ENCODE results near the gene EXOC6B. TPM values are rescaled to one million over a fixed set of nuclear protein-coding genes. Genes with fewer than 3 reads are reported as not detected.

Gene EXOC6B
- total RNA-seq, 1 experiment from 2014 or later: not detected

DNA sequence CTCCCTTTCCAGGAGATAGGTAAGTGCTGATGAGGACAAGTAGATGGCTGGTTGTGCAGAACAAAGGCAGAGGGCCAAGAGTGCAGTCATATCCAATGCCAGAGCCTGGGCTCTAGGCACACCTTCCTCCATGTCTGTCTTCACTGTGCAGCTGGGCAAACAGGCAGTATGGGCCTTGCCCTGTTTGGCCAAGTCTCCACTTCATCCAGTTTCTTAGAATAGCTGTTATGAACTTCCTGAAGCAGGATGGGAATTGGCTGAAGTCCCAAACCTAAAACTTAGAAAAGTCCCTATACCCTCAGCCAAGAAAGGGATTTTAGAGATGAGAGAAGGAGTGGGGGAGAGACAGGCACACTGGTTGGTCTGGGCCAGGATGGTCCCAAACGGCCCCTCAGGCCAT lies 640.6 kb downstream of the EXOC6B start:
- H4K20me1 ChIP-seq (ENCODE audit: insufficient read depth, low read depth, low read length): no peaks in the 10 kb centered on the region
- H3K36me3 ChIP-seq (ENCODE audit: insufficient read depth, low read length): no peaks in the 10 kb centered on the region
- H3K4me1 ChIP-seq (ENCODE audit: low read length): no peaks in the 10 kb centered on the region
- H3K27ac ChIP-seq (ENCODE audit: low read length): no peak overlapping the region
- no peaks in the 10 kb centered on the region for H3K27me3 ChIP-seq (ENCODE audit: low read length)
- no peaks in the 10 kb centered on the region for H3K79me2 ChIP-seq (ENCODE audit: low read length)
- H3K4me2 ChIP-seq (ENCODE audit: low read depth, low read length, poor library complexity, severe bottlenecking): no peak overlapping the region
- H2AFZ ChIP-seq (ENCODE audit: low read length): no peak overlapping the region
- H3K9me3 ChIP-seq (ENCODE audit: low read length): no peaks in the 10 kb centered on the region
- no peak overlapping the region for H3K4me3 ChIP-seq (ENCODE audit: low read length)
- DNase-seq: no peak
- no peak overlapping the region for H3K9ac ChIP-seq (ENCODE audit: low read length)
- no peaks in the 10 kb centered on the region for H3K9me2 ChIP-seq (replicated peaks; ENCODE audit: insufficient read depth, low read length)

- H3K9ac ChIP-seq (ENCODE audit: low read length): no peak overlapping the region
- no peaks in the 10 kb centered on the region for H3K27me3 ChIP-seq (ENCODE audit: low read length)
- no peak overlapping the region for H3K4me2 ChIP-seq (ENCODE audit: low read depth, low read length, poor library complexity, severe bottlenecking)
- no peaks in the 10 kb centered on the region for H3K9me2 ChIP-seq (replicated peaks; ENCODE audit: insufficient read depth, low read length)
- H3K27ac ChIP-seq (ENCODE audit: low read length): no peak overlapping the region
- no peak overlapping the region for H2AFZ ChIP-seq (ENCODE audit: low read length)
- H3K36me3 ChIP-seq (ENCODE audit: insufficient read depth, low read length): no peaks in the 10 kb centered on the region
- no peaks in the 10 kb centered on the region for H3K4me1 ChIP-seq (ENCODE audit: low read length)
- H3K9me3 ChIP-seq (ENCODE audit: low read length): no peaks in the 10 kb centered on the region
- H3K79me2 ChIP-seq (ENCODE audit: low read length): no peaks in the 10 kb centered on the region
- H4K20me1 ChIP-seq (ENCODE audit: insufficient read depth, low read depth, low read length): no peaks in the 10 kb centered on the region
- no peak for DNase-seq
- no peak overlapping the region for H3K4me3 ChIP-seq (ENCODE audit: low read length)
Measured at GRCh38 chr2:72183466-72183865, 642.4 kb downstream of the EXOC6B start.

DNA sequence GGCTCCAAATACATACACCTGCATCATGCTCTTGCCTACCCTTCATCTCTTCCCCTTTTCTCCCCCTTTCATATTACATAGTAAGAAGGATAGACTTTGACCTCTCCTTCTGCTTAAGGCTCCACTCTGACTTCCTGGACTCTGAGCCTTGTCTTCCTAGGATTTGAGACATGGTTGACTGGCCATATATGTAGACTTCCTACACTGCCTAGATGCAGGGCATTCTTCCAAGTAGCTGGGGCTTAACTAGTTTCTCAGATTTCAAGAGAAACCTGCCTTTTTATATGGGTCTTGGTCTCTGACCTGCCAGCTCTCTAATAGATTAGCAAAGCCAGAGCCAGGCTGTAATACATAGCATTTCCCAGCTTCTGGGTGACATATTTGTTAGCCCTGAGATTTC lies 642.8 kb downstream of the EXOC6B start:
- Histone ChIP-seq H2AFZ (ENCODE audit: low read length) (no peak overlapping the region), H3K27me3 (ENCODE audit: low read length) (no peaks in the 10 kb centered on the region), H3K4me2 (ENCODE audit: low read depth, low read length, poor library complexity, severe bottlenecking) (no peak overlapping the region), H3K79me2 (ENCODE audit: low read length) (no peaks in the 10 kb centered on the region), H3K9me3 (ENCODE audit: low read length) (no peaks in the 10 kb centered on the region), H3K9ac (ENCODE audit: low read length) (no peak overlapping the region), H3K36me3 (ENCODE audit: insufficient read depth, low read length) (no peaks in the 10 kb centered on the region), H3K9me2 (replicated peaks; ENCODE audit: insufficient read depth, low read length) (no peaks in the 10 kb centered on the region), H3K4me1 (ENCODE audit: low read length) (no peaks in the 10 kb centered on the region), H4K20me1 (ENCODE audit: insufficient read depth, low read depth, low read length) (no peaks in the 10 kb centered on the region), H3K27ac (ENCODE audit: low read length) (no peak overlapping the region), H3K4me3 (ENCODE audit: low read length) (no peak overlapping the region)
- no peak for DNase-seq

DNA sequence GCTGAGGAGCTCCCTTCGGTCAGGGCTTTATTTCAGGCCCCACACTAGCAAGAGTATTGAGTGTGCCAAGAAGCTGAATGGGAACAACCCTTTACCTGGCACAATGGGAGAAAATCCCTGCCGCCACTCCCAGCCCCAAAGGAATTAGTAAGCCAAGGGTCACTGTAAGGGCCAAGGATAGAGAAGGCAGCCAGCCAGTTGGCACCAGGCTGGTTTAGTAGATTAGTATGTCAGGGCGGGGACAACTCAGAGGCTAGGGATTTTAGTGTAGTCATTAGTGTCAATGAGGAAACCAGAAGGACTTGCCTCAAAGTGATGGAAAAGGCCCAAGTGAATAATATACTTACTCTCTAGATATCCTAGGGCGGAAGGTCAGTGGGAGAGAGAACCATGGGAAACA lies 643.3 kb downstream of the EXOC6B start:
- H3K9ac ChIP-seq (ENCODE audit: low read length): no peak overlapping the region
- no peak overlapping the region for H3K27ac ChIP-seq (ENCODE audit: low read length)
- no peaks in the 10 kb centered on the region for H3K36me3 ChIP-seq (ENCODE audit: insufficient read depth, low read length)
- H3K27me3 ChIP-seq (ENCODE audit: low read length): no peaks in the 10 kb centered on the region
- no peak overlapping the region for H2AFZ ChIP-seq (ENCODE audit: low read length)
- H3K9me3 ChIP-seq (ENCODE audit: low read length): no peaks in the 10 kb centered on the region
- H3K4me3 ChIP-seq (ENCODE audit: low read length): no peak overlapping the region
- H3K4me2 ChIP-seq (ENCODE audit: low read depth, low read length, poor library complexity, severe bottlenecking): no peak overlapping the region
- no peak for DNase-seq
- H3K4me1 ChIP-seq (ENCODE audit: low read length): no peaks in the 10 kb centered on the region
- no peaks in the 10 kb centered on the region for H4K20me1 ChIP-seq (ENCODE audit: insufficient read depth, low read depth, low read length)
- H3K79me2 ChIP-seq (ENCODE audit: low read length): no peaks in the 10 kb centered on the region
- H3K9me2 ChIP-seq (replicated peaks; ENCODE audit: insufficient read depth, low read length): no peaks in the 10 kb centered on the region

- H3K27me3 ChIP-seq (ENCODE audit: low read length): no peaks in the 10 kb centered on the region
- no peak overlapping the region for H3K9ac ChIP-seq (ENCODE audit: low read length)
- H3K4me3 ChIP-seq (ENCODE audit: low read length): no peak overlapping the region
- H2AFZ ChIP-seq (ENCODE audit: low read length): no peak overlapping the region
- DNase-seq: no peak
- H4K20me1 ChIP-seq (ENCODE audit: insufficient read depth, low read depth, low read length): no peaks in the 10 kb centered on the region
- H3K9me2 ChIP-seq (replicated peaks; ENCODE audit: insufficient read depth, low read length): no peaks in the 10 kb centered on the region
- no peaks in the 10 kb centered on the region for H3K9me3 ChIP-seq (ENCODE audit: low read length)
- H3K79me2 ChIP-seq (ENCODE audit: low read length): no peaks in the 10 kb centered on the region
- H3K27ac ChIP-seq (ENCODE audit: low read length): no peak overlapping the region
- no peak overlapping the region for H3K4me2 ChIP-seq (ENCODE audit: low read depth, low read length, poor library complexity, severe bottlenecking)
- H3K36me3 ChIP-seq (ENCODE audit: insufficient read depth, low read length): no peaks in the 10 kb centered on the region
- no peaks in the 10 kb centered on the region for H3K4me1 ChIP-seq (ENCODE audit: low read length)
Measured at GRCh38 chr2:72181616-72182015, 644.2 kb downstream of the EXOC6B start.

DNA sequence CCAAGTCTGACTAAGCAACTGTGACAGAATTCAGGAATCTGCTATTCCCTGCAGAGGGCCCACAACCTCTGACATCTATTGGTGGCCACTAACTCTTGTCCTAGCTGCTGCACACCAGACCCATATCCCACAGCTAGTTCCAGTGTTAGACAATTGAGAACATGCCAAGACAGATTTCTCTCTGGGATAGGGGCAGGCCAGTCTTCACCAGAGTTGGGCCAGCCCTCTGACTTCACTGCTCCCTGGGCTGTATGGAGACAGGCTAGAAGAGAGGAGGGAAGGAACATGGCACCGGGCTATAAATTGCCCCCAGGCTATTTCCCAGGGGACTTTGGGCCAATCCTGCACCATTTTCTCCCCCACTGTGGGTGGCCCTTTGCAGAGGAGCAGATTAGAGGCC lies 645.5 kb downstream of the EXOC6B start:
- Histone ChIP-seq H3K79me2 (ENCODE audit: low read length) (no peaks in the 10 kb centered on the region), H3K4me3 (ENCODE audit: low read length) (no peak overlapping the region), H4K20me1 (ENCODE audit: insufficient read depth, low read depth, low read length) (no peaks in the 10 kb centered on the region), H3K36me3 (ENCODE audit: insufficient read depth, low read length) (no peaks in the 10 kb centered on the region), H3K9me3 (ENCODE audit: low read length) (no peaks in the 10 kb centered on the region), H3K27ac (ENCODE audit: low read length) (no peak overlapping the region), H3K4me1 (ENCODE audit: low read length) (no peaks in the 10 kb centered on the region), H3K27me3 (ENCODE audit: low read length) (no peaks in the 10 kb centered on the region), H3K9ac (ENCODE audit: low read length) (no peak overlapping the region), H3K9me2 (replicated peaks; ENCODE audit: insufficient read depth, low read length) (no peaks in the 10 kb centered on the region), H3K4me2 (ENCODE audit: low read depth, low read length, poor library complexity, severe bottlenecking) (no peak overlapping the region), H2AFZ (ENCODE audit: low read length) (no peak overlapping the region)
- DNase-seq: no peak

- H3K79me2 ChIP-seq (ENCODE audit: low read length): no peaks in the 10 kb centered on the region
- H3K4me1 ChIP-seq (ENCODE audit: low read length): no peaks in the 10 kb centered on the region
- no peaks in the 10 kb centered on the region for H3K9me2 ChIP-seq (replicated peaks; ENCODE audit: insufficient read depth, low read length)
- H3K4me3 ChIP-seq (ENCODE audit: low read length): no peak overlapping the region
- no peak for DNase-seq
- H2AFZ ChIP-seq (ENCODE audit: low read length): no peak overlapping the region
- no peaks in the 10 kb centered on the region for H3K27me3 ChIP-seq (ENCODE audit: low read length)
- H3K9ac ChIP-seq (ENCODE audit: low read length): no peak overlapping the region
- H3K36me3 ChIP-seq (ENCODE audit: insufficient read depth, low read length): no peaks in the 10 kb centered on the region
- no peak overlapping the region for H3K4me2 ChIP-seq (ENCODE audit: low read depth, low read length, poor library complexity, severe bottlenecking)
- no peak overlapping the region for H3K27ac ChIP-seq (ENCODE audit: low read length)
- no peaks in the 10 kb centered on the region for H4K20me1 ChIP-seq (ENCODE audit: insufficient read depth, low read depth, low read length)
- no peaks in the 10 kb centered on the region for H3K9me3 ChIP-seq (ENCODE audit: low read length)
Measured at GRCh38 chr2:72178551-72178950, 647.3 kb downstream of the EXOC6B start.

GRCh38 chr2:72176281-72176680 lies 649.6 kb downstream of the EXOC6B start:
- Histone ChIP-seq H3K79me2 (ENCODE audit: low read length) (no peaks in the 10 kb centered on the region), H3K9me3 (ENCODE audit: low read length) (no peaks in the 10 kb centered on the region), H3K4me3 (ENCODE audit: low read length) (no peak overlapping the region), H3K27me3 (ENCODE audit: low read length) (no peaks in the 10 kb centered on the region), H3K4me1 (ENCODE audit: low read length) (no peaks in the 10 kb centered on the region), H3K9ac (ENCODE audit: low read length) (no peak overlapping the region), H4K20me1 (ENCODE audit: insufficient read depth, low read depth, low read length) (no peaks in the 10 kb centered on the region), H3K27ac (ENCODE audit: low read length) (no peak overlapping the region), H3K4me2 (ENCODE audit: low read depth, low read length, poor library complexity, severe bottlenecking) (no peak overlapping the region), H2AFZ (ENCODE audit: low read length) (no peak overlapping the region), H3K36me3 (ENCODE audit: insufficient read depth, low read length) (no peaks in the 10 kb centered on the region), H3K9me2 (replicated peaks; ENCODE audit: insufficient read depth, low read length) (no peaks in the 10 kb centered on the region)
- DNase-seq: no peak

GRCh38 chr2:72175636-72176035 lies 650.2 kb downstream of the EXOC6B start:
- no peak for DNase-seq
- no peak overlapping the region for H3K9ac ChIP-seq (ENCODE audit: low read length)

More at GRCh38 chr2:72175636-72176035, 650.2 kb downstream of the EXOC6B start:
- no peaks in the 10 kb centered on the region for H3K36me3 ChIP-seq (ENCODE audit: insufficient read depth, low read length)
- no peaks in the 10 kb centered on the region for H3K9me3 ChIP-seq (ENCODE audit: low read length)
- no peak overlapping the region for H3K4me3 ChIP-seq (ENCODE audit: low read length)
- no peaks in the 10 kb centered on the region for H3K27me3 ChIP-seq (ENCODE audit: low read length)
- no peak overlapping the region for H2AFZ ChIP-seq (ENCODE audit: low read length)
- no peaks in the 10 kb centered on the region for H4K20me1 ChIP-seq (ENCODE audit: insufficient read depth, low read depth, low read length)
- no peak overlapping the region for H3K4me2 ChIP-seq (ENCODE audit: low read depth, low read length, poor library complexity, severe bottlenecking)
- no peaks in the 10 kb centered on the region for H3K4me1 ChIP-seq (ENCODE audit: low read length)
- H3K9me2 ChIP-seq (replicated peaks; ENCODE audit: insufficient read depth, low read length): no peaks in the 10 kb centered on the region
- no peak overlapping the region for H3K27ac ChIP-seq (ENCODE audit: low read length)
- H3K79me2 ChIP-seq (ENCODE audit: low read length): no peaks in the 10 kb centered on the region
